ENCODE results near the gene CCDC197.

GRCh38 chr14:94034886-94035285, 37.8 kb downstream of the CCDC197 start:
- TF ChIP-seq GATA3 (IDR thresholded peaks at IDR 0.05; ENCODE audit: low read depth, low read length): no peak
- no peak for TF ChIP-seq GATA2 (IDR thresholded peaks at IDR 0.05; ENCODE audit: low read depth, low read length)
